ENCODE results near the gene APOBEC3B.
"Not testable (repeated sequence)": the region's sequence is repeated elsewhere in the genome, so short reads cannot be mapped to it uniquely, and the experiment has no call there.

The APOBEC3B gene

GRCh38 chr22:38987171-38987895, 5.2 kb downstream of the APOBEC3B start:
- in situ Hi-C loops (cut with MboI; ENCODE audit: low sequenced_read_pairs), result no loop called here

GRCh38 chr22:38989466-38989865, 7.3 kb downstream of the APOBEC3B start:
- in situ Hi-C loops (cut with MboI; ENCODE audit: low sequenced_read_pairs), result no loop called here

GRCh38 chr22:38992871-38993371, 10.8 kb downstream of the APOBEC3B start:
- in situ Hi-C loops (cut with MboI; ENCODE audit: low sequenced_read_pairs), result not testable (repeated sequence)

GRCh38 chr22:38996105-38996504, 14.0 kb downstream of the APOBEC3B start:
- in situ Hi-C loops (cut with MboI; ENCODE audit: low sequenced_read_pairs), result no loop called here

- in situ Hi-C loops (cut with MboI; ENCODE audit: low sequenced_read_pairs), result no loop called here
These were observed 15.4 kb downstream of the APOBEC3B start for GRCh38 chr22:38997518-38997917.

- in situ Hi-C loops (cut with MboI; ENCODE audit: low sequenced_read_pairs), result loop anchor here (10.0 kb wide), 1 partner anchor 112 kb away; no protein-coding TSS in a partner anchor
These were observed 21.1 kb downstream of the APOBEC3B start for GRCh38 chr22:39003165-39003638.

- in situ Hi-C loops (cut with MboI; ENCODE audit: low sequenced_read_pairs), result loop anchor here (10.0 kb wide), 1 partner anchor 108 kb away; no protein-coding TSS in a partner anchor
These were observed 25.0 kb downstream of the APOBEC3B start for GRCh38 chr22:39007177-39007576.

GRCh38 chr22:39008271-39008850, 26.2 kb downstream of the APOBEC3B start:
- in situ Hi-C loops (cut with MboI; ENCODE audit: low sequenced_read_pairs), result loop anchor here (10.0 kb wide), 1 partner anchor 106 kb away; no protein-coding TSS in a partner anchor

GRCh38 chr22:39010946-39011345, 28.8 kb downstream of the APOBEC3B start:
- in situ Hi-C loops (cut with MboI; ENCODE audit: low sequenced_read_pairs), result no loop called here

GRCh38 chr22:39012533-39013511, 30.7 kb downstream of the APOBEC3B start:
- in situ Hi-C loops (cut with MboI; ENCODE audit: low sequenced_read_pairs), result no loop called here

- in situ Hi-C loops (cut with MboI; ENCODE audit: low sequenced_read_pairs), result not testable (repeated sequence)
These were observed 31.4 kb downstream of the APOBEC3B start for GRCh38 chr22:39013561-39013941.

- in situ Hi-C loops (cut with MboI; ENCODE audit: low sequenced_read_pairs), result no loop called here
These were observed 32.0 kb downstream of the APOBEC3B start, which contains the start of gene APOBEC3C for GRCh38 chr22:39013942-39014722. Gene APOBEC3C (plus strand): TSS chr22:39014257. CDS start chr22:39014363, 106 bp downstream.

- in situ Hi-C loops (cut with MboI; ENCODE audit: low sequenced_read_pairs), result not testable (repeated sequence)
These were observed 32.6 kb downstream of the APOBEC3B start for GRCh38 chr22:39014723-39015121.

- in situ Hi-C loops (cut with MboI; ENCODE audit: low sequenced_read_pairs), result no loop called here
These were observed 34.4 kb downstream of the APOBEC3B start for GRCh38 chr22:39016592-39016991.

GRCh38 chr22:39017596-39018365, 35.6 kb downstream of the APOBEC3B start:
- in situ Hi-C loops (cut with MboI; ENCODE audit: low sequenced_read_pairs), result no loop called here

- in situ Hi-C loops (cut with MboI; ENCODE audit: low sequenced_read_pairs), result not testable (repeated sequence)
These were observed 38.0 kb downstream of the APOBEC3B start for GRCh38 chr22:39020021-39020651.

- in situ Hi-C loops (cut with MboI; ENCODE audit: low sequenced_read_pairs), result no loop called here
These were observed 39.6 kb downstream of the APOBEC3B start for GRCh38 chr22:39021552-39022250.

All from HL-60/S4 treated with phorbol 12-myristate 13-acetate at 8.2 ng/mL for 4 days and 3 days (cell line).